ENCODE results near the gene SYNGR3. TPM values are rescaled to one million over a fixed set of nuclear protein-coding genes. Genes with fewer than 3 reads are reported as not detected.

The SYNGR3 gene
- total and polyA plus RNA-seq, 10 donors: 0.85 to 11.4 (median 2.8) TPM

- Histone ChIP-seq H3K4me1 (peaks cover 20 to 54% (median 50%) of the 10 kb centered on the region in 6 donors), H3K9me3 (no peaks in the 10 kb centered on the region), H3K27me3 (replicated peaks in 1 of 7) (peaks cover 0 to 10% (median 0%) of the 10 kb centered on the region in 7 donors), H3K36me3 (peaks cover 0 to 32% (median 26%) of the 10 kb centered on the region in 6 donors), H3K4me3 (peak overlapping the region in 6 of 8 donors; percentile 66 to 95 (median 84)), H3K27ac (peak overlapping the region in 6 of 8 donors; percentile 82 to 99 (median 90))
- peak; percentile 82 for DNase-seq
- WGBS, 5 donors: 40 to 43% (median 42%) methylated on average over 10 to 14 of the region's 14 CpGs
- intact Hi-C loops (cut with DNase I; ENCODE audit: low total_unique reads): no loop called here
- TF ChIP-seq CTCF (IDR thresholded peaks at IDR 0.05 in 8 of 11, conservative IDR thresholded peaks at IDR 0.05 in 3 of 11): no peak
- TF ChIP-seq POLR2A (IDR thresholded peaks at IDR 0.05): no peak
- TF ChIP-seq POLR2AphosphoS5 (IDR thresholded peaks at IDR 0.05): no peak
Measured at GRCh38 chr16:1958715-1959268, 31.0 kb upstream of the SYNGR3 start.

GRCh38 chr16:1959269-1960039 lies 30.3 kb upstream of the SYNGR3 start, which contains the start of gene NDUFB10:
Gene NDUFB10 (plus strand): TSS chr16:1959538. CDS start chr16:1959625, 87 bp downstream.
- 0 to 1% (median 1%) methylated on average over 38 to 79 of the region's 79 CpGs for WGBS, 5 donors
- peaks cover 20 to 60% (median 53%) of the 10 kb centered on the region in 6 donors for H3K4me1 ChIP-seq
- H3K27me3 ChIP-seq (replicated peaks in 1 of 7): peaks cover 0 to 6% (median 0%) of the 10 kb centered on the region in 7 donors
- intact Hi-C loops (cut with DNase I; ENCODE audit: low total_unique reads): no loop called here
- TF ChIP-seq POLR2AphosphoS5 (IDR thresholded peaks at IDR 0.05) (peak; percentile 95 to 98 (median 97)), CTCF (IDR thresholded peaks at IDR 0.05 in 8 of 11, conservative IDR thresholded peaks at IDR 0.05 in 3 of 11) (peak; percentile 36 to 92 (median 80)), POLR2A (IDR thresholded peaks at IDR 0.05) (peak; percentile 71 to 92 (median 71))
- DNase-seq: peak; percentile 99
- peaks cover 0 to 33% (median 26%) of the 10 kb centered on the region in 6 donors for H3K36me3 ChIP-seq
- H3K4me3 ChIP-seq: peak within 1 kb of the TSS; percentile 66 to 95 (median 80)
- peak within 1 kb of the TSS; percentile 71 to 99 (median 88) for H3K27ac ChIP-seq
- H3K9me3 ChIP-seq: no peaks in the 10 kb centered on the region

- TF ChIP-seq POLR2A (IDR thresholded peaks at IDR 0.05) (no peak), POLR2AphosphoS5 (IDR thresholded peaks at IDR 0.05) (peak; percentile 50 to 72 (median 69)), CTCF (IDR thresholded peaks at IDR 0.05 in 8 of 11, conservative IDR thresholded peaks at IDR 0.05 in 3 of 11) (no peak)
- Histone ChIP-seq H3K4me1 (peaks cover 25 to 70% (median 62%) of the 10 kb centered on the region in 6 donors), H3K27me3 (replicated peaks in 1 of 7) (no peaks in the 10 kb centered on the region), H3K36me3 (peaks cover 0 to 33% (median 26%) of the 10 kb centered on the region in 6 donors), H3K9me3 (no peaks in the 10 kb centered on the region), H3K4me3 (peak overlapping the region in 7 of 8 donors; percentile 66 to 95 (median 79)), H3K27ac (peak overlapping the region in 6 of 8 donors; percentile 34 to 99 (median 90))
- intact Hi-C loops (cut with DNase I; ENCODE audit: low total_unique reads): no loop called here
- 42 to 53% (median 46%) methylated on average over 17 to 20 of the region's 20 CpGs for WGBS, 5 donors
- DNase-seq: peak; percentile 76
Measured at GRCh38 chr16:1960665-1961630, 28.8 kb upstream of the SYNGR3 start.

All from spleen (tissue), 11 donors.